K562 (cell line): Measurements from ENCODE around the gene AAK1. TPM values are rescaled to one million over a fixed set of nuclear protein-coding genes. Genes with fewer than 3 reads are reported as not detected.
A peak's percentile ranks its signal among the peaks of the same experiment; 100 is the strongest.

ENCODE experiments used
- HDAC2 ChIP-seq: fragments of 450-650 bp; IDR thresholded peaks from 2 replicates; pipeline ENCODE4 v1.6.1; 2016; ENCODE audit warnings: mild to moderate bottlenecking
- JUN ChIP-seq, 2 experiments: sonication (generic) in 1 of 2; formaldehyde crosslinking in 1 of 2; IDR thresholded peaks; 2 replicates each; pipeline versions ENCODE4 v1.6.1 to v1.8.0; 2012 to 2022; ENCODE audit warnings: borderline replicate concordance in 2 of 2, mild to moderate bottlenecking in 2 of 2, improper control_type of control experiment in 1 of 2, low read depth in 1 of 2, low read length in 1 of 2, missing genetic modification reagents in 1 of 2
- MAFF ChIP-seq: IDR thresholded peaks from 2 replicates; pipeline ENCODE4 v1.6.1; 2012; ENCODE audit warnings: low read length, improper control_type of control experiment
- RBM34 ChIP-seq: fragments of 200-400 bp; formaldehyde crosslinking; IDR thresholded peaks from 2 replicates; pipeline ENCODE4 v1.6.1; 2018; ENCODE audit warnings: low read length, borderline replicate concordance; ENCODE audit not compliant: insufficient read depth
- polyA plus RNA-seq, 8 experiments: library from polyadenylated mRNA; depleted of rRNA in 4 of 8; stranded (reverse) in 5 of 8; unstranded in 3 of 8; fragments of >200 nt; fragmentation: Nextera tagmentation in 2 of 8; fragmentation: Illumina TruSeq in 1 of 8; extraction: Ambion mirVana in 2 of 8; extraction: Trizol in 1 of 8; gene quantifications; 2 replicates each; pipeline versions ENCODE4 v1.2.1 to v1.2.3, GENCODE V29; 2011 to 2014; ENCODE audit warnings: inconsistent platforms in 1 of 8, missing spikeins in 1 of 8
- total RNA-seq, 7 experiments: library from RNA; depleted of rRNA in 6 of 7; stranded (reverse); fragments of >200 nt in 6 of 7; fragmentation: Illumina TruSeq in 2 of 7; extraction: Trizol in 2 of 7; gene quantifications; 2 replicates each; pipeline versions ENCODE4 v1.2.1 to v1.2.3, GENCODE V29; 2011 to 2021; ENCODE audit warnings: low replicate concordance in 1 of 7
- TF ChIP-seq, protein P1 (sequence below): conservative IDR thresholded peaks from 2 replicates; pipeline ENCODE4 v1.6.1; 2011; ENCODE audit warnings: low read depth, mild to moderate bottlenecking, low read length; ENCODE audit not compliant: control insufficient read depth
- TF ChIP-seq, protein P2 (sequence below), 2 experiments: fragments of 450-650 bp; IDR thresholded peaks; 2 replicates each; pipeline ENCODE4 v1.6.1; 2018; ENCODE audit warnings: mild to moderate bottlenecking in 2 of 2, low read depth in 1 of 2; ENCODE audit not compliant: partially characterized antibody in 2 of 2
- TF ChIP-seq, protein P3 (sequence below): fragments of 450-650 bp; IDR thresholded peaks from 2 replicates; pipeline ENCODE4 v1.6.1; 2016; ENCODE audit warnings: mild to moderate bottlenecking
- TF ChIP-seq, protein P4 (sequence below): fragments of 450-650 bp; formaldehyde crosslinking; IDR thresholded peaks from 2 replicates; pipeline ENCODE4 v1.4.0; 2022; ENCODE audit warnings: missing genetic modification characterization
- TF ChIP-seq, protein P5 (sequence below): fragments of 450-650 bp; IDR thresholded peaks from 2 replicates; pipeline ENCODE4 v1.6.1; 2017; ENCODE audit warnings: antibody characterized with exemption, mild to moderate bottlenecking

The AAK1 gene
- total and polyA plus RNA-seq, 9 of the 15 experiments (the other 6 are each of a cell fraction or from before 2014, with no cell fraction given), result 0.89 to 17.1 (median 6.0) TPM

DNA sequence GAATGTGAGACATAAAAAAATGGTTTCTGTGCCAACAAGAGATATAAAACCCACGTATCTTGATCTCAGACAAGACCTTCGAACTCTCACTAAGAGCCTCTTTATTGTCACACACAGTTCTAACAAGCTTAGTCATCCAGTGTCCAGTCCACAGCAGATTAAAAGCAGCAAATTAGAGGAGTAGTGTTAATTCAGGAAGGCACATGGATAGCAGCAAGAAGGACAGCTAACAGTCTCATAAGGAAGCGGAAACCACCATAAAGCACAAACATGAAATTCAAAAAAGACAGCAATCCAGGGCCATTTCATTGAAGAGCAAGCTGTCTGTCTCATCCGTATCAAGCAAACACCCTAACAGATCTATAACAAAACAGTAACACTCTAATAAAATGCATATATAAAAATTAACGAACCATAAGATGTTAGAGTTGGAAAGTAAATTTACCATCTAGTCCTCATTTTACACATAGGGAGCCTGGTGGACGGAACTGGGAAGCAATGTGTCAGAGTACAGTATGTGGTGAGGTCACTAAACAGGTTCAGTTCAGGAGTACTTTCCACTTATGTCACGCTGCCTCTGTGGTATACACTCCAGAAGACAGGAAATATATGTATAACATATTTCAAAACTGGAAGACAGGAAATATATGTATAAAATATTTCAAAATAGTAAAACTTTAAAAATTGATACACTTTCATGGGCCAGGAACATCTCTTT, 18.3 kb downstream of the AAK1 start (continued):
- TF ChIP-seq, protein P1, sequence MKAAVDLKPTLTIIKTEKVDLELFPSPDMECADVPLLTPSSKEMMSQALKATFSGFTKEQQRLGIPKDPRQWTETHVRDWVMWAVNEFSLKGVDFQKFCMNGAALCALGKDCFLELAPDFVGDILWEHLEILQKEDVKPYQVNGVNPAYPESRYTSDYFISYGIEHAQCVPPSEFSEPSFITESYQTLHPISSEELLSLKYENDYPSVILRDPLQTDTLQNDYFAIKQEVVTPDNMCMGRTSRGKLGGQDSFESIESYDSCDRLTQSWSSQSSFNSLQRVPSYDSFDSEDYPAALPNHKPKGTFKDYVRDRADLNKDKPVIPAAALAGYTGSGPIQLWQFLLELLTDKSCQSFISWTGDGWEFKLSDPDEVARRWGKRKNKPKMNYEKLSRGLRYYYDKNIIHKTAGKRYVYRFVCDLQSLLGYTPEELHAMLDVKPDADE, result no peak
- TF ChIP-seq HDAC2 (0 out of 2 replicates have a peak, but pooled peaks have one; percentile 29), JUN (IDR thresholded peaks at IDR 0.05; ENCODE audit: borderline replicate concordance, low read depth, low read length) (0 out of 2 replicates have a peak, but pooled peaks have one; percentile 21), JUN (CRISPR knock-in tag; IDR thresholded peaks at IDR 0.05; ENCODE audit: borderline replicate concordance) (no peak), MAFF (peak; percentile 64; the same call in 1 of the 2 replicates), RBM34 (0 out of 2 replicates have a peak, but pooled peaks have one; percentile 44)
- TF ChIP-seq, protein P2, sequence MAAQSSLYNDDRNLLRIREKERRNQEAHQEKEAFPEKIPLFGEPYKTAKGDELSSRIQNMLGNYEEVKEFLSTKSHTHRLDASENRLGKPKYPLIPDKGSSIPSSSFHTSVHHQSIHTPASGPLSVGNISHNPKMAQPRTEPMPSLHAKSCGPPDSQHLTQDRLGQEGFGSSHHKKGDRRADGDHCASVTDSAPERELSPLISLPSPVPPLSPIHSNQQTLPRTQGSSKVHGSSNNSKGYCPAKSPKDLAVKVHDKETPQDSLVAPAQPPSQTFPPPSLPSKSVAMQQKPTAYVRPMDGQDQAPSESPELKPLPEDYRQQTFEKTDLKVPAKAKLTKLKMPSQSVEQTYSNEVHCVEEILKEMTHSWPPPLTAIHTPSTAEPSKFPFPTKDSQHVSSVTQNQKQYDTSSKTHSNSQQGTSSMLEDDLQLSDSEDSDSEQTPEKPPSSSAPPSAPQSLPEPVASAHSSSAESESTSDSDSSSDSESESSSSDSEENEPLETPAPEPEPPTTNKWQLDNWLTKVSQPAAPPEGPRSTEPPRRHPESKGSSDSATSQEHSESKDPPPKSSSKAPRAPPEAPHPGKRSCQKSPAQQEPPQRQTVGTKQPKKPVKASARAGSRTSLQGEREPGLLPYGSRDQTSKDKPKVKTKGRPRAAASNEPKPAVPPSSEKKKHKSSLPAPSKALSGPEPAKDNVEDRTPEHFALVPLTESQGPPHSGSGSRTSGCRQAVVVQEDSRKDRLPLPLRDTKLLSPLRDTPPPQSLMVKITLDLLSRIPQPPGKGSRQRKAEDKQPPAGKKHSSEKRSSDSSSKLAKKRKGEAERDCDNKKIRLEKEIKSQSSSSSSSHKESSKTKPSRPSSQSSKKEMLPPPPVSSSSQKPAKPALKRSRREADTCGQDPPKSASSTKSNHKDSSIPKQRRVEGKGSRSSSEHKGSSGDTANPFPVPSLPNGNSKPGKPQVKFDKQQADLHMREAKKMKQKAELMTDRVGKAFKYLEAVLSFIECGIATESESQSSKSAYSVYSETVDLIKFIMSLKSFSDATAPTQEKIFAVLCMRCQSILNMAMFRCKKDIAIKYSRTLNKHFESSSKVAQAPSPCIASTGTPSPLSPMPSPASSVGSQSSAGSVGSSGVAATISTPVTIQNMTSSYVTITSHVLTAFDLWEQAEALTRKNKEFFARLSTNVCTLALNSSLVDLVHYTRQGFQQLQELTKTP (IDR thresholded peaks at IDR 0.05; ENCODE audit: low read depth in 1 of 2, partially characterized antibody in 2 of 2), result peak in 1 of 2 experiments; percentile 39
- TF ChIP-seq, protein P3, sequence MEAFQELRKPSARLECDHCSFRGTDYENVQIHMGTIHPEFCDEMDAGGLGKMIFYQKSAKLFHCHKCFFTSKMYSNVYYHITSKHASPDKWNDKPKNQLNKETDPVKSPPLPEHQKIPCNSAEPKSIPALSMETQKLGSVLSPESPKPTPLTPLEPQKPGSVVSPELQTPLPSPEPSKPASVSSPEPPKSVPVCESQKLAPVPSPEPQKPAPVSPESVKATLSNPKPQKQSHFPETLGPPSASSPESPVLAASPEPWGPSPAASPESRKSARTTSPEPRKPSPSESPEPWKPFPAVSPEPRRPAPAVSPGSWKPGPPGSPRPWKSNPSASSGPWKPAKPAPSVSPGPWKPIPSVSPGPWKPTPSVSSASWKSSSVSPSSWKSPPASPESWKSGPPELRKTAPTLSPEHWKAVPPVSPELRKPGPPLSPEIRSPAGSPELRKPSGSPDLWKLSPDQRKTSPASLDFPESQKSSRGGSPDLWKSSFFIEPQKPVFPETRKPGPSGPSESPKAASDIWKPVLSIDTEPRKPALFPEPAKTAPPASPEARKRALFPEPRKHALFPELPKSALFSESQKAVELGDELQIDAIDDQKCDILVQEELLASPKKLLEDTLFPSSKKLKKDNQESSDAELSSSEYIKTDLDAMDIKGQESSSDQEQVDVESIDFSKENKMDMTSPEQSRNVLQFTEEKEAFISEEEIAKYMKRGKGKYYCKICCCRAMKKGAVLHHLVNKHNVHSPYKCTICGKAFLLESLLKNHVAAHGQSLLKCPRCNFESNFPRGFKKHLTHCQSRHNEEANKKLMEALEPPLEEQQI, result peak; percentile 61
- TF ChIP-seq, protein P4, sequence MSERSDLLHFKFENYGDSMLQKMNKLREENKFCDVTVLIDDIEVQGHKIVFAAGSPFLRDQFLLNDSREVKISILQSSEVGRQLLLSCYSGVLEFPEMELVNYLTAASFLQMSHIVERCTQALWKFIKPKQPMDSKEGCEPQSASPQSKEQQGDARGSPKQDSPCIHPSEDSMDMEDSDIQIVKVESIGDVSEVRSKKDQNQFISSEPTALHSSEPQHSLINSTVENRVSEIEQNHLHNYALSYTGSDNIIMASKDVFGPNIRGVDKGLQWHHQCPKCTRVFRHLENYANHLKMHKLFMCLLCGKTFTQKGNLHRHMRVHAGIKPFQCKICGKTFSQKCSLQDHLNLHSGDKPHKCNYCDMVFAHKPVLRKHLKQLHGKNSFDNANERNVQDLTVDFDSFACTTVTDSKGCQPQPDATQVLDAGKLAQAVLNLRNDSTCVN, result no peak
- TF ChIP-seq, protein P5, sequence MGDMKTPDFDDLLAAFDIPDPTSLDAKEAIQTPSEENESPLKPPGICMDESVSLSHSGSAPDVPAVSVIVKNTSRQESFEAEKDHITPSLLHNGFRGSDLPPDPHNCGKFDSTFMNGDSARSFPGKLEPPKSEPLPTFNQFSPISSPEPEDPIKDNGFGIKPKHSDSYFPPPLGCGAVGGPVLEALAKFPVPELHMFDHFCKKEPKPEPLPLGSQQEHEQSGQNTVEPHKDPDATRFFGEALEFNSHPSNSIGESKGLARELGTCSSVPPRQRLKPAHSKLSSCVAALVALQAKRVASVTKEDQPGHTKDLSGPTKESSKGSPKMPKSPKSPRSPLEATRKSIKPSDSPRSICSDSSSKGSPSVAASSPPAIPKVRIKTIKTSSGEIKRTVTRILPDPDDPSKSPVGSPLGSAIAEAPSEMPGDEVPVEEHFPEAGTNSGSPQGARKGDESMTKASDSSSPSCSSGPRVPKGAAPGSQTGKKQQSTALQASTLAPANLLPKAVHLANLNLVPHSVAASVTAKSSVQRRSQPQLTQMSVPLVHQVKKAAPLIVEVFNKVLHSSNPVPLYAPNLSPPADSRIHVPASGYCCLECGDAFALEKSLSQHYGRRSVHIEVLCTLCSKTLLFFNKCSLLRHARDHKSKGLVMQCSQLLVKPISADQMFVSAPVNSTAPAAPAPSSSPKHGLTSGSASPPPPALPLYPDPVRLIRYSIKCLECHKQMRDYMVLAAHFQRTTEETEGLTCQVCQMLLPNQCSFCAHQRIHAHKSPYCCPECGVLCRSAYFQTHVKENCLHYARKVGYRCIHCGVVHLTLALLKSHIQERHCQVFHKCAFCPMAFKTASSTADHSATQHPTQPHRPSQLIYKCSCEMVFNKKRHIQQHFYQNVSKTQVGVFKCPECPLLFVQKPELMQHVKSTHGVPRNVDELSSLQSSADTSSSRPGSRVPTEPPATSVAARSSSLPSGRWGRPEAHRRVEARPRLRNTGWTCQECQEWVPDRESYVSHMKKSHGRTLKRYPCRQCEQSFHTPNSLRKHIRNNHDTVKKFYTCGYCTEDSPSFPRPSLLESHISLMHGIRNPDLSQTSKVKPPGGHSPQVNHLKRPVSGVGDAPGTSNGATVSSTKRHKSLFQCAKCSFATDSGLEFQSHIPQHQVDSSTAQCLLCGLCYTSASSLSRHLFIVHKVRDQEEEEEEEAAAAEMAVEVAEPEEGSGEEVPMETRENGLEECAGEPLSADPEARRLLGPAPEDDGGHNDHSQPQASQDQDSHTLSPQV, result peak; percentile 87
